DND-41 (cell line): Measurements from ENCODE around the gene KCNG2.

Experiments
- ATAC-seq: fragments of 200-7000 bp; cut with Tn5 transposase; 3 replicates; pipeline ENCODE4 v1.9.1; 2021; ENCODE audit warnings: low read depth; ENCODE audit not compliant: insufficient read depth
- DNase-seq: peaks from one replicate; pipeline ENCODE4 v3.0.0-alpha.2; 2020
- H2AFZ ChIP-seq: 2 replicates; pipeline ENCODE4 v1.6.0; 2012; ENCODE audit warnings: low read depth, low read length
- H3K27ac ChIP-seq: 2 replicates; pipeline ENCODE4 v1.5.1; 2012; ENCODE audit warnings: low read length, inconsistent platforms
- H3K27me3 ChIP-seq: fragments of 200-600 bp; sonication (generic); 2 replicates; pipeline ENCODE4 v1.6.0; 2012; ENCODE audit warnings: low read length, mild to moderate bottlenecking, inconsistent platforms; ENCODE audit not compliant: insufficient read depth, poor library complexity
- H3K36me3 ChIP-seq: 2 replicates; pipeline ENCODE4 v1.5.1; 2012; ENCODE audit warnings: low read length, inconsistent platforms; ENCODE audit not compliant: insufficient read depth
- H3K4me1 ChIP-seq: 2 replicates; pipeline ENCODE4 v1.5.1; 2012; ENCODE audit warnings: mild to moderate bottlenecking, low read length; ENCODE audit not compliant: insufficient read depth
- H3K4me2 ChIP-seq: 2 replicates; pipeline ENCODE4 v1.6.0; 2012; ENCODE audit warnings: mild to moderate bottlenecking, moderate library complexity, low read length, inconsistent platforms; ENCODE audit not compliant: insufficient read depth
- H3K4me3 ChIP-seq, 2 experiments: fragments of 200-600 bp in 1 of 2; shearing (Covaris generic) in 1 of 2; 2 replicates each; pipeline ENCODE4 v1.5.1; 2012 to 2016; ENCODE audit warnings: inconsistent platforms in 2 of 2, low read length in 2 of 2, mild to moderate bottlenecking in 2 of 2, low read depth in 1 of 2, moderate library complexity in 1 of 2
- H3K79me2 ChIP-seq: 2 replicates; pipeline ENCODE4 v1.6.0; 2012; ENCODE audit warnings: low read length, inconsistent platforms; ENCODE audit not compliant: insufficient read depth
- H3K9ac ChIP-seq: 2 replicates; pipeline ENCODE4 v1.6.0; 2012; ENCODE audit warnings: low read depth, mild to moderate bottlenecking, inconsistent platforms, low read length, moderate library complexity
- H3K9me3 ChIP-seq: 2 replicates; pipeline ENCODE4 v1.5.1; 2012; ENCODE audit warnings: low read length, moderate library complexity, mild to moderate bottlenecking, inconsistent platforms; ENCODE audit not compliant: insufficient read depth, severe bottlenecking
- H4K20me1 ChIP-seq: 2 replicates; pipeline ENCODE4 v1.6.0; 2012; ENCODE audit warnings: low read length; ENCODE audit not compliant: insufficient read depth
- CTCF ChIP-seq: IDR thresholded peaks from 2 replicates; pipeline ENCODE4 v1.5.1; 2012; ENCODE audit warnings: borderline replicate concordance, low read length, moderate library complexity, mild to moderate bottlenecking; ENCODE audit not compliant: poor library complexity, severe bottlenecking; ENCODE audit errors: extremely low read depth
- EZH2 ChIP-seq: IDR thresholded peaks from 3 replicates; pipeline ENCODE4 v1.6.1; 2012; ENCODE audit warnings: borderline replicate concordance, low read depth, mild to moderate bottlenecking, moderate library complexity, low read length, inconsistent platforms; ENCODE audit not compliant: severe bottlenecking

The KCNG2 gene

GRCh38 chr18:79915161-79916127 is 117.7 kb downstream of the KCNG2 start:
- no peaks in the 10 kb centered on the region for H3K4me1 ChIP-seq
- peaks cover 67% of the 10 kb centered on the region for H3K36me3 ChIP-seq
- H3K27ac ChIP-seq = no peak overlapping the region
- H3K27me3 ChIP-seq = no peaks in the 10 kb centered on the region
- DNase-seq = no peak
- no peak overlapping the region for H3K4me3 ChIP-seq
- H3K4me2 ChIP-seq = no peak overlapping the region
- peaks cover 2% of the 10 kb centered on the region for H3K9me3 ChIP-seq
- no peak overlapping the region for H2AFZ ChIP-seq
- no peak overlapping the region for H3K9ac ChIP-seq
- 0 out of 3 replicates have a peak, but pooled peaks have one; percentile 29 for ATAC-seq
- TF ChIP-seq EZH2 = no peak
- no peak for TF ChIP-seq CTCF
- H4K20me1 ChIP-seq = peaks cover 32% of the 10 kb centered on the region
- peaks cover 19% of the 10 kb centered on the region for H3K79me2 ChIP-seq

- DNase-seq = no peak
- H3K27me3 ChIP-seq = no peaks in the 10 kb centered on the region
- H3K9me3 ChIP-seq = peaks cover 2% of the 10 kb centered on the region
- no peak overlapping the region for H3K9ac ChIP-seq
- TF ChIP-seq CTCF (no peak), EZH2 (no peak)
- H3K27ac ChIP-seq = no peak overlapping the region
- no peak overlapping the region for H3K4me2 ChIP-seq
- peaks cover 16% of the 10 kb centered on the region for H3K79me2 ChIP-seq
- H3K4me1 ChIP-seq = no peaks in the 10 kb centered on the region
- H4K20me1 ChIP-seq = peaks cover 28% of the 10 kb centered on the region
- H3K36me3 ChIP-seq = peaks cover 62% of the 10 kb centered on the region
- ATAC-seq = no peak
- H3K4me3 ChIP-seq = no peak overlapping the region
- no peak overlapping the region for H2AFZ ChIP-seq
Measured at GRCh38 chr18:79916128-79916494, 118.4 kb downstream of the KCNG2 start.

GRCh38 chr18:79916546-79917168 is 118.9 kb downstream of the KCNG2 start:
- Histone ChIP-seq H3K27ac (no peak overlapping the region), H3K4me3 (no peak overlapping the region), H4K20me1 (peaks cover 28% of the 10 kb centered on the region), H3K4me1 (no peaks in the 10 kb centered on the region), H3K9ac (no peak overlapping the region), H3K9me3 (peaks cover 2% of the 10 kb centered on the region), H3K79me2 (peaks cover 11% of the 10 kb centered on the region), H3K36me3 (peaks cover 60% of the 10 kb centered on the region), H3K27me3 (no peaks in the 10 kb centered on the region), H3K4me2 (no peak overlapping the region), H2AFZ (no peak overlapping the region)
- DNase-seq = no peak
- no peak for ATAC-seq
- TF ChIP-seq CTCF (no peak), EZH2 (no peak)
